ENCODE measurements around the gene CALCOCO2. TPM values are rescaled to one million over a fixed set of nuclear protein-coding genes. Genes with fewer than 3 reads are reported as not detected.
"Not testable (repeated sequence)": the region's sequence is repeated elsewhere in the genome, so short reads cannot be mapped to it uniquely, and the experiment has no call there.

CALCOCO2 gene
- total RNA-seq, 4 donors from 2014 or later: 40.9 to 318 (median 118) TPM

GRCh38 chr17:48825446-48826381 lies 5.1 kb upstream of the CALCOCO2 start:
- intact Hi-C loops (cut with DNase I; ENCODE audit: low total_unique reads): no loop called here
- no peaks in the 10 kb centered on the region for H3K36me3 ChIP-seq

GRCh38 chr17:48831549-48831883 lies 681 bp downstream of the CALCOCO2 start:
- no peaks in the 10 kb centered on the region for H3K36me3 ChIP-seq
- peaks cover 3 to 12% of the 10 kb centered on the region in 2 donors for H3K4me1 ChIP-seq
- no peaks in the 10 kb centered on the region for H3K9me3 ChIP-seq
- H3K4me3 ChIP-seq: peak overlapping the region; percentile 78 to 83
- peak overlapping the region; percentile 90 to 92 for H3K27ac ChIP-seq
- no peak for DNase-seq
- H3K27me3 ChIP-seq: no peaks in the 10 kb centered on the region
- TF ChIP-seq CTCF (IDR thresholded peaks at IDR 0.05) (no peak), POLR2A (IDR thresholded peaks at IDR 0.05) (no peak)
- intact Hi-C loops (cut with DNase I; ENCODE audit: low total_unique reads): no loop called here

More at GRCh38 chr17:48825446-48826381, 5.1 kb upstream of the CALCOCO2 start:
- no peak for DNase-seq
- Histone ChIP-seq H3K27me3 (no peaks in the 10 kb centered on the region), H3K9me3 (no peaks in the 10 kb centered on the region), H3K27ac (no peak overlapping the region), H3K4me3 (no peak overlapping the region), H3K4me1 (no peaks in the 10 kb centered on the region)
- TF ChIP-seq POLR2A (IDR thresholded peaks at IDR 0.05) (no peak), CTCF (IDR thresholded peaks at IDR 0.05) (no peak)

GRCh38 chr17:48834973-48835372 lies 4.1 kb downstream of the CALCOCO2 start:
- DNase-seq: no peak
- intact Hi-C loops (cut with DNase I; ENCODE audit: low total_unique reads): no loop called here
- no peak overlapping the region for H3K4me3 ChIP-seq
- no peaks in the 10 kb centered on the region for H3K27me3 ChIP-seq
- H3K9me3 ChIP-seq: no peaks in the 10 kb centered on the region
- no peaks in the 10 kb centered on the region for H3K36me3 ChIP-seq
- TF ChIP-seq POLR2A (IDR thresholded peaks at IDR 0.05) (no peak), CTCF (IDR thresholded peaks at IDR 0.05) (no peak)
- H3K27ac ChIP-seq: no peak overlapping the region
- H3K4me1 ChIP-seq: peaks cover 12 to 13% of the 10 kb centered on the region in 2 donors

GRCh38 chr17:48835971-48836370 lies 5.1 kb downstream of the CALCOCO2 start:
- no peak for TF ChIP-seq CTCF (IDR thresholded peaks at IDR 0.05)
- TF ChIP-seq POLR2A (IDR thresholded peaks at IDR 0.05): no peak
- no peak overlapping the region for H3K4me3 ChIP-seq
- H3K36me3 ChIP-seq: no peaks in the 10 kb centered on the region
- intact Hi-C loops (cut with DNase I; ENCODE audit: low total_unique reads): no loop called here
- no peaks in the 10 kb centered on the region for H3K27me3 ChIP-seq
- H3K4me1 ChIP-seq: peaks cover 21 to 23% of the 10 kb centered on the region in 2 donors
- H3K27ac ChIP-seq: no peak overlapping the region
- H3K9me3 ChIP-seq: no peaks in the 10 kb centered on the region
- DNase-seq: no peak

- intact Hi-C loops (cut with DNase I; ENCODE audit: low total_unique reads): not testable (repeated sequence)
- Histone ChIP-seq H3K27ac (peak overlapping the region in 1 of 2 donors; percentile 2), H3K4me1 (peaks cover 18 to 20% of the 10 kb centered on the region in 2 donors)
These were observed 6.6 kb downstream of the CALCOCO2 start for GRCh38 chr17:48837458-48837857.

More at GRCh38 chr17:48837458-48837857, 6.6 kb downstream of the CALCOCO2 start:
- DNase-seq, H3K36me3 ChIP-seq, H3K9me3 ChIP-seq, H3K4me3 ChIP-seq, H3K27me3 ChIP-seq: not testable (repeated sequence)
